NCI-H2196 (cell line): Measurements from ENCODE around the gene MYO9A.
A peak's percentile ranks its signal among the peaks of the same experiment; 100 is the strongest.
"Not testable (repeated sequence)": the region's sequence is repeated elsewhere in the genome, so short reads cannot be mapped to it uniquely, and the experiment has no call there.

Experiments used
- DNase-seq: peaks from one replicate; lab custom pipeline; 2025; ENCODE audit not compliant: unreplicated experiment; lab: John Stamatoyannopoulos, UW

Gene MYO9A

DNA sequence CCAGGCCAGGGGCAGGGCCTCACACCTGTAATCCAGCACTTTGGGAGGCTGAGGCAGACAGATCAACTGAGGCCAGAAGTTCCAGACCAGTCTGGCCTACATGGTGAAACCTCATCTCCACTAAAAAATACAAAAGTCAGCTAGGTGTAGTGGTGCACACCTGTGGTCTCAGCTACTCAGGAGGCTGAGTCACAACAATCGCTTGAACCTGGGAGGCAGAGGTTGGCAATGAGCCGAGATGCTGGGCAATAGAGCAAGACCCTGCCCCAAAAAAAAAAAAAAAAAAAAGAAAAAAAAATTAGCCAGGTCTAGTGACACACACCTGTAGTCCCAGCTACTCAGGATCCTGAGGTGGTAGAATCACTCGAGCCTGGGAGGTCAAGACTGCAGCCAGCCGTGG is 18.8 kb downstream of the MYO9A start:
- no peak for DNase-seq

DNA sequence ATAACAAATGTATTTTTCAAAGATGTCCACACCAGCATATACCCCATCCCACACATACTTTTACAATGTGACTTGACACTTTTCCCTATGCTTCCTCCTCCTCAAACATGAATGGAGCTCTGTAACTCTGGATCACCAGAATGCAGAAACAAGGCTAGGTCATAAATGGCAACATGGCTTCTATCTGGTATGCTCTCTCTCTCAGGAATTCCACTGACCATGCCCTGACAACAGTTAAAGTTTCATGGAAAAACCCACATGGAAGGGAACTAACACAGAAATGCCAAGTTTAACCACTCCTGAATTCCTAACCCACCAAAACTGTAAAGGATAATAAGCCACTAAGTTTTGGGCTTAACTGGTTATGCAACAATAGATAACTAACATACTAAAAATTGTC is 19.9 kb downstream of the MYO9A start:
- no peak for DNase-seq

DNA sequence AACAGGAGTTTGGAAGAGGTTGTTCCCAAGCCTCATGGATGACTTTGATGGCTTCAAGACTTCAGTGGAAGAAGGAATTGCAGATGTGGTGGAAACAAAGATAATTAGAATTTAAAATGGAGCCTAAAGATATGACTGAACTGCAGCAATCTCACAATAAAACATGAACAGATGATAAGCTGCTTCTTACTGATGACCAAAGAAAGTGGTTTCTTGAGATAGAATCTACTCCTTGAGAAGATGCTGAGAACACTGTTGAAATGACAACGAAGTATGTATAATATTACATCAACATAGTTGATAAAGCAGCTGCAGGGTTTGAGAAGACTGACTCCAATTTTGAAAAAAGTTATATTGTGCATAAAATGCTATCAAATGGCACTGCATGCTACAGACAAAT is 21.2 kb downstream of the MYO9A start:
- no peak for DNase-seq

DNA sequence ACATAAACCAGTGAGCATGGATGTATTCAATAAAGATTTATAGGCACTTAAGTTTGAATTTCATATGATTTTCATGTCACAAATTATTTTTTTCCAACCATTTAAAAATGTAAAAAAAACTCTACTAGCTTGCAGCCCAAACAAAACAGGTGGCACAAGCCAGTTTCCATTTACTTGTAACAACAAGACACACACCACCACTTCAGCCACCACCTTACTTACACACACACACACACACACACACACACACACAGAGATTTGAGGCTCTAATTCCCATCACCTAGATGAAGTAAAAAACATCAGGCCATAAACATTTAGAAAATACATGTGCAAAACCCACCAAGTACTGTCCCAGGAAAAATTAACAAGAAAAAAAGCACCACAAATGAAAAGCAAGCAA is 25.3 kb downstream of the MYO9A start:
- DNase-seq: no peak

DNA sequence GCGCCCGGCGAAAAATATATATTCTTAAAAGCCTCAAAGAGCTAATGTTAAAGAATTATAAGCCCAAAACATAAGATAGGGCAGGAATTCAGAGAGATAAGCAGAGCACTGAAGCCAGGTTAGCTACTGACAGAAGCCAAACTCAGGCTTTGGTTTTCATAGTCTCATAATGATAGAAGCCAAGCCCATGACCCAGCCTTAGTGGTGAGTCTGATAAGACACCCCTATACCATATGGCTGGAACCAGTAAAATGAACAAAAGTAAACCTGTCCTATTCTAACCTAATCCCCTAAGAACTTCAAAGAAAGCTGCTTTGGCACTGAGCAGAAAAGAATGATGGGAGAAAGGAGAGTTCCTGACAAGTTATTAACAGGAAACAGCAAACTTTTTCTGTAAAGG is 25.9 kb downstream of the MYO9A start:
- DNase-seq: no peak

DNA sequence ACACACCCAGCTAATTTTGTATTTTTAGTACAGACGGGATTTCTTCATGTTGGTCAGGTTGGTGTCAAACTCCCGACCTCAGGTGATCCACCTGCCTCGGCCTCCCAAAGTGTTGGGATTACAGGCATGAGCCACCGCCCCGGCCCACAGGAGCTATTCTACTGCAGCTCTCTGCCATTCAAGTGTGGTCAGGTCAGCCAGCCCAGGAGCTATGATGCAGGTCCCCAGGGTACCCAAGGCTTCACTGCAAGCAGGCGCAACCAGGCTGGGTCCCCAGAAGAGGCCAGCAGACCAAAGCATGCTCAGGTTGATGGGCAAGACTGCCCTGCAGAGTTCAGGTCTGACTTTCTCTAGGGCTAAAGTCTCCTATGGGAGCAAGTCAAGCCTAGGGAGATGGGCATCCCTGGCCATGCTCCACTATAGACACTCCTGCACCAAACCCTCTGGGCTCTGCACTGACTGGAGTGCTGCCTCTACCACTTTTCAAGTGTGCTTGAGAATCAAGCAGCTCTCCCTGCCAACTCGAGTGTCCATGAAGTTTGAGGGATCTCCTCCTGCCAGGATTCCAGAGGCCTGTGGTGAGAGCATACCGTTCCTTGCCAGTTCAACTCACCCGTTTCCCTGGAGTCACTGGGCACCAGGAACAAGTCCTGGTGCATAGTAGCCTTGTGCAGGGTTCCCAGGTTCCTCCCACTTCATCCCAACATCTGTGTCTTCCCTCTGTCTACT is 30.9 kb downstream of the MYO9A start:
- no peak for DNase-seq

DNA sequence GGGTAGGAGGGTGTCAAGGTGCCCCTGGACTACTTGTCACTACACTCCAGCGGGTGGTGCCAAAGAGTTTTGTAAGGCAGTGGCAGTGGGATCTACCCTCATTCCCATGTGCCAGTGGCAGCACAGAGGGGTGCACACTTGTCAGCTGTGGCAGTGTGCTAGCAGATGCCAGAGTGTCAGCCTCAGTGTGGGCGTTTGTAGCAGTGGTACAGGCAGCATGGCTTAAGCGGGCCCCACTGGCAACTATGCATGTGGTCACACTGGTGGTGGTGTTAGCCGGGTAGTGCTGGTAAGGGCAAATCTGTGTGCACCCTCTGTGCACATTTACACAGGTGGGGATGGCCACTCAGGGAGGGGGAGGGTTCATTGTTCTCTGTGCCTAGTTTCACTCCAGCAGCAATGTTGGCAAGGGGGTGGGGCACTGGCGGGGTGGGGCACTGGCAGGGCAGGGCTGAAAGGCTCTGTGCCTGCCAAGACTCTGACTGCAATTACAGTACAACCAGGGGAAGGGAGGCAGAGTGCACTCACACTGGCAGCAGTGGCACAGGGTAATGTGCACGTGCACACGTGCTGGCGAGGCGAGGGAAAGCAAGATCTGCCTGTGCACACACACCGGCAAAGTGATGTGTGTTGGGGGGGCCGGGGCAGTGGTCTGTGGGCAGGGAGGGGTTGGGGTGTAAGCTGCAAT is 31.8 kb downstream of the MYO9A start:
- DNase-seq: no peak

DNA sequence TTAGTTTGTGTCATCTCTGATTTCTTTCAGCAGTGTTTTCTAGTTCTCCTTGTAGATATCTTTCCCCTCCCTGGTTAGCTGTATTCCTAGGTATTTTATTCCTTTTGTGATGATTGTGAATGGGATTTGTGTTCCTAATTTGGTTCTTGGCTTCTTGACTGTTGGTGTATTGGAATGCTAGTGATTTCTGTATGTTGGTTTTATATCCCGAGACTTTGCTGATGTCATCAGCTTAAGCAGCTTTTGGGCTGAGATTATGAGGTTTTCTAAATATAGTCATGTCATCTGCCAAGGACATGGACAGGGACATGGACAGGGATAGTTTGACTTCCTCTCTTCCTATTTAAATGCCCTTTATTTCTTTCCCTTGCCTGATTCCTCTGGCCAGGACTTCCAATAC is 35.8 kb downstream of the MYO9A start:
- DNase-seq: no peak

DNA sequence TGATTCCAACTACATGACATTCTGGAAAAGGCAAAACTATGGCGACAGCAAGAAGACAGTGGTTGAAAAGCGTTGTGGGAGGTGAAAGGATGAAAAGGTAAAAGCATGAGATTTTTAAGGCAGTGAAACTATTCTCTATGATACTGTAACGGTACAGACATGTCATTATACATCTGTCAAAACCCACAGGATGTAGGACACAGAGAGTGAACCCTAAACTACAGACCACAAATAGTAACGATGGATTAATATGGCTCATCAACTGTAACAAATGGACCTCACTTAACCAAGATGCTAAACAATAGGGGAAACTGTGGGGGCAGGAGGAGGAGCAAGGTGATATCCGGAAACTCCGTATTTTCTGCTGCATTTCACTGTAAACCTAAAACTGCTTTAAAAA is 39.1 kb downstream of the MYO9A start:
- no peak for DNase-seq

DNA sequence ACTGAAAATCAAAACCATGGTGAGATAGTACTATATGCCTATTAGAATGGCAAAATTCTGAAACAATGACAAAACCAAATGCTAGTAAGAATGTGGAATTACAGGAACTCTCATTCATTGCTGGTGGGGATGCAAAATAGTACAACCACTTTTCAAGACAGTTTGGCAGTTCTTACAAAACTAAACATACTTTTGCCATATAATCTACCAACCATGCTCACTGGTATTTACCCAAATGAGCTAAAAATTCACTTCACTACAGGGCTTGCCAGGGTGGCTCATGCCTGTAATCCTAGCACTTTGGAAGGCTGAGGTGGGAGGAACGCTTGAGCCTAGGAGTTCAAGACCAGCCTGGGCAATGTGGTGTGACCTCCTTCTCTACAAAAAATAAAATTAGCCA is 40.0 kb downstream of the MYO9A start:
- DNase-seq: no peak

DNA sequence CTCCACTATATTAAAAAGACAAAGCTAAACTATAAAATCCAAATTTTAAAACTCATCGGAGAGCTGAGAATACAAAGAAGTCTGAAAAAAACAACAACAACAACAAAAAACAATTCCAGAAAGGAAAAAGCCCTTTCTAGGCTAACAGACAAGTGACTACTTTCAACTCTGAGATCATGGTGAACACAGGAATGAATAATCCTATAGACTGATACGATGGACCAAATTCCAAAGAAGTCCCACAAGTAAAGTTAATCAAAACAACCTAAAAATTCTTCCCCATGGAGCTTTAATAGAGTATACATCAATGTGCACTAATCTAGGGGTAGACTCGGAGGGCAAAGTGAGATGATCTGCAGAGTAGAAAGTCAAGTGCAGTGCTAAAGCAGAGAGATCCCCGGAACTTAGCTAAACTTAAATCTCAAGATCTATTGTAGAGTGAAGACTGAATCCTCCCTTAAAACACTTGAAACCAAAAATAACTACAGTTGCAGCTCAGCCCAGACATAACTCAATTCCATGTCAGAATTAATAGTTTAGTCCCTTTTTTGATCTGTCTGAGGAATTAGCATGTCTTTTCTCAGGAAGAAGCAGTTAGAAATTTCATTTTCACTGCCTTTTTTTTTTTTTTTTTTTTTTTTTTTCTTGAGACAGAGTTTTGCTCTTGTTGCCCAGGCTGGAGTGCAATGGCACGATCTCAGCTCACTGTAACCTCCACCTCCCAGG is 43.5 kb downstream of the MYO9A start:
- no peak for DNase-seq

DNA sequence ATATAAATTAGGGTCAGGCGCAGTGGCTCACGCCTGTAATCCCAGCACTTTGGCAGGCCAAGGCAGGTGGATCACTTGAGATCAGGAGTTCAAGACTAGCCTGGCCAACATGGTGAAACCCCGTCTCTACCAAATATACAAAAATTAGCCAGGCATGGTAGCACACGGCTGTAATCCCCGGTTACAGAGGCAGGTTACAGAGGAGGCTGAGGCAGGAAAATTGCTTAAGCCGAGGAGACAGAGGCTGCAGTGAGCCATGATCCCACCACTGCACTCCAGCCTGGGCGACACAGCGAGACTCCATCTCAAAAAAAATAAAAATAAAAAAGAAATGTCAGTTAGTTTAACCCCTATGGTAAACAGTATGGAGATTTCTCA is 46.5 kb downstream of the MYO9A start:
- not testable (repeated sequence) for DNase-seq

DNA sequence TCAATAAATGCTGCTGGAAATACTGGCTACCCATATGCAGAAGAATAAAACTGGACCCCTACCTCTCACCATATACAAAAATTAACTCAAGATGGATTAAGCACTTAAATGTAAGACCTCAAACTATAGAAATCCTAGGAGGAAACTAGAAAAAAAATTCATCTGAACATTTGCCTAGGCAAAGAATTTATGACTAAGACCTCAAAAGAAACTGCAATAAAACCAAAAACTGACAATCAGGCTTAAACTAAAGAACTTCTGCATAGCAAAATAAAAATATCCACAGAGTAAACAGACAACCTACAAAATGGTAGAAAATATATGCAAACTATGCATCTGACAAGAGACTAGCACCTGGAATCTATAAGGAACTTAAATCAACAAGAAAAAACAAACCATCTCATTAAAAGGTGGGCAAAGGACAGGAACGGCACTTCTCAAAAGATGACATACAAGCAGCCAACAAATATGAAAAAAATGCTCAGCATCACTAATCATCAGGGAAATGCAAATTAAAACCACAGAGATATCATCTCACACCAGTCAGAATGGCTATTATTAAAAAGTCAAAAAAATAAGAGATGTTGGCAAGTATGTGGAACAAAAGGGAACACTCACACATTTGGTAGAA is 47.0 kb downstream of the MYO9A start:
- DNase-seq: no peak

DNA sequence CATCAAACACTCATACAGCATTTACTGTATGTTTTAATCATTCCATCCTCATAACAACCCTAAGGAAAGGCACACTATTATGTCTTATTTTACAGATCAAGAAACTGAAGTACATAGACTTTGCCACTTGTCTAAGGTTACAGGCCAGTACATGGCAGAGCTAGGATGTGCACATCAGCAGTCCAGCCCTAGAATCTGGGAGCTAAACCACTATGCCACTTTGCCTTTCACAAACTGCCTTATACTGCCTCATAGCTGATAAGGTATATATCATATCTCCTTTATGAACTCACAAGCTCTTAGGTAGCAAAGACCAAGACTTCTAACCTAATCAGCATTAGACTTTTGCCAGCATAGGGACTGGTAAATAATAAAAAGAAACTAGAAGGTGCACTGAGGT is 49.1 kb downstream of the MYO9A start:
- DNase-seq: no peak

DNA sequence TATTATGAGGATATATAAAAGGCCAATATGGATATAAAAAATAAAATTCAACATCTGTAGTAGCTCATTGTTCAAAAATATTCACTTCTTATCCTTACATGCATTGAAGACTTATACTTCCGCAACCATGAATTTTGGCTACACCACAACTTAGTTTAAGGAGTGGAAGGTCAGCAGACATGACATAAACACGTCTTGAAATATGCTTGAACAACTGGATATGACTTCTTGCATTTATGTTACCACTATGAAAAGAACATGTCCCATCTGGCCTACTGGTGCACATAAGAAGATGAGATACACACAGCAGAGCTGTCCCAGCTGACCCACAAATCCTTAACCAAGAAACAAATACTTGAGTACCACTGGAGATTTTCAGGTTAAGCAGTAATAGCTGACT is 52.1 kb downstream of the MYO9A start:
- no peak for DNase-seq

DNA sequence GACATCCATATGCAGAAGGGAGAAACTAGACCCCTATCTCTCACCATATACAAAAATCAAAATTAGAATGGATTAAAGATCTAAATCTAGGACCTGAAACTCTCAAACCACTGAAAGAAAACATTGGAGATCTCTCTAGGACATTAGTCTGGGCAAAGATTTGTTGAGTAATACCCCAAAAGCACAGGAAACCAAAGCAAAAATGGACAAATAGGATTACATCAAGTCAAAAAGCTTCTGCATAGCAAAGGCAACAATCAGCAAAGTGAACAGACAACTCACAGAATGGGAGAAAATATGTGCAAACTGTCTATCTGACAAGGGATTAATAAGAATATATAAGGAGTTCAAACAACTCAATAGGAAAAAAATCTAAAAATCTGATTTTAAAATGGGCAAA is 54.8 kb downstream of the MYO9A start:
- DNase-seq: no peak

DNA sequence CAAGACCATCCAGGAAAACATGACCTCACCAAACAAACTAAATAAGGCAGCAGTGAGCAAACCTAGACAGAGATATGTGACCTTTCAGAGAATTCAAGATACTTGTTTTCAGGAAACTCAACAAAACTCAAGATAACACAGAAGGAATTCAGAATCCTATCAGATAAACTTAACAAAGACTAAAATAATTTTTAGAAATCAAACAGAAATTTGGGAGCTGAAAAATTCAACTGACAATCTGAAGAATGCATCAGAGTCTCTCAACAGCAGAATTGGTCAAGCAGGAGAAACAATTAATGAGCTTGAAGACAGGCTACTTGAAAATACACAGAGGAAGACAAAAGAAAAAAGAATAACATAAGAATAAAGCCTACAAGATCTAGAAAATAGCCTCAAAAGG is 55.6 kb downstream of the MYO9A start:
- DNase-seq: no peak

DNA sequence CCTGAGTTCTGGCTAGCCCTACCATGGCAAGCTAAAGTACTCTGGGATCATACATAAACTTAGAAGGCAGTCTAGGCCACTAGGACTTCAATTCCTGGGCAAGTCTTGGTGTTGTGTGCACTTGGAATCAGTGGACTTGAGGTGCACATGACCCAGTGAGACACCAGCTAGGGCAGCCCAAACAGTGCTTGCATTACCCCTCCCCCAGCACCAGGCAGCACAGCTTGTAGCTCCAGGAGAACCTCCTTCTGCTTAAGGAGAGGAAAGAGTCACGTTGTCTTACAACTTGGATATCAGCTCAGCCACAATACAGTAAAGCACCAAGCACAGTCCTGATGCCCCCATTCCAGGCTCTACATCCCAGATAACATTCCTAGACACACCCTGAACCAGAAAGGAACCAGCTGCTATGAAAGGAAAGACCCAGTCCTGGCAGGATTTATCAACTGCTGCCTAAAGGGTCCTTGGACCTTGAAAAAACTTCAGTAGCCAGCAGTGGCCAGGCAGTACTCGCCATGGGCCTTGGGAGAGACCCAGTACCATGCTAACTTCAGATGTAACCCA is 57.2 kb downstream of the MYO9A start:
- DNase-seq: no peak

DNA sequence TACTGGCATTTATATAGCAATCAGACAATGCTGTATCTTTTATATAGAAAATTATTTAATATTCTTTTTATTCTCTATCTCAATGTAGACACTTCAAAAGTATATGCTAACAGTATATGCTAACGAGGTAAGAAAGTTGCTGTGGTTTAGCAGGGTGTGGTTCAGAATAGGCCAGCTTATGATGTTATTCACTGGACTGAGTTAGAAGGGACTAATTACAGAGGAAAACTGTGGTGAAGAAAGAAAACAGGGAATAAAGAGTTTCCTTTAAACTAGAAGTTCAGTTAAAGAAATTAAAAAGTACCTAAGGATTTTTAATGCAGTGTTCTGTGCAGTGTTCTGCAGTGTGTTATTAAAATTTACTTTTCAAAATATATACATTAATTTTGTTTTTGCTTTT is 59.4 kb downstream of the MYO9A start:
- DNase-seq: no peak

DNA sequence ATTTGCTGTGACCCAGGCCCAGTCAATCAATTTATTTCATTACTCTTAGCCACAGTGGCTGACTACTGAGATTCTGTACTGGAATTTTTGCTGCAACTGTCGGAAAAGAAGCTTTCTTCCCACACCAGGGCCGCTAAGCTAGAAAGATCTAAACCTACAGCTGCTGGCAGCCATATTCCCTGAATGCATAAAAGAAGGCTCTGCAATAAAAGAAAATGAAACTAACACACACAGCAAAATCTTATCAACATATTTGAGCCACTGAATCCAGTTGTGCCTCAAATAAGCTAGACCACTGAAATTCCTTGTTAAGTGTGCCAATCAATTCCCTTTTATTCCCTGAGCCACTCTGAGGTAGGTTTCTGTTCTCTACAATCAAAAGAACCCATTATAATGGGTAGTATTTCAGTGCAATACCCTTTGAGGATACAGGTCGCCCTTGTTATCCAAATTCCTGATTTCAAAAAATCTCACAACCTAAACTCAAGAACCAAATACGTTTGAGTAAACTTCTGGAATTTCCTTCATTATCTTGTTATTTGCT is 60.3 kb downstream of the MYO9A start:
- DNase-seq: peak; percentile 0

DNA sequence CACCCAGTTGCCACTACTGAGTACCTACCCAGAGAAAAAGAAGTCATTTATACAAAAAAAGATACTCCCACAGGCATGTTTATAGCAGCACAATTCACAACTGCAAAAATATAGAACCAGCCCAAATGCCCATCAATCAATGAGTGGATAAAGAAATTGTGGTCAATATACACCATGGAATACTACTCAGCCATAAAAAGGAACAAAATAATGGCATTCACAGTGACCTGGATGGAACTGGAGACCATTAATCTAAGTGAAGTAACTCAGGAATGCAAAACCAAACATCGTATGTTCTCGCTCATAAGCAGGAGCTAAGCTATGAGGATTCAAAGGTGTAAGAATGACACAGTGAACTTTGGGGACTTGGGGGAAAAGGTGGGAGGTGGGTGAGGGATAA is 61.7 kb downstream of the MYO9A start:
- not testable (repeated sequence) for DNase-seq
